ENCODE measurements around the gene PC.

The PC gene

DNA sequence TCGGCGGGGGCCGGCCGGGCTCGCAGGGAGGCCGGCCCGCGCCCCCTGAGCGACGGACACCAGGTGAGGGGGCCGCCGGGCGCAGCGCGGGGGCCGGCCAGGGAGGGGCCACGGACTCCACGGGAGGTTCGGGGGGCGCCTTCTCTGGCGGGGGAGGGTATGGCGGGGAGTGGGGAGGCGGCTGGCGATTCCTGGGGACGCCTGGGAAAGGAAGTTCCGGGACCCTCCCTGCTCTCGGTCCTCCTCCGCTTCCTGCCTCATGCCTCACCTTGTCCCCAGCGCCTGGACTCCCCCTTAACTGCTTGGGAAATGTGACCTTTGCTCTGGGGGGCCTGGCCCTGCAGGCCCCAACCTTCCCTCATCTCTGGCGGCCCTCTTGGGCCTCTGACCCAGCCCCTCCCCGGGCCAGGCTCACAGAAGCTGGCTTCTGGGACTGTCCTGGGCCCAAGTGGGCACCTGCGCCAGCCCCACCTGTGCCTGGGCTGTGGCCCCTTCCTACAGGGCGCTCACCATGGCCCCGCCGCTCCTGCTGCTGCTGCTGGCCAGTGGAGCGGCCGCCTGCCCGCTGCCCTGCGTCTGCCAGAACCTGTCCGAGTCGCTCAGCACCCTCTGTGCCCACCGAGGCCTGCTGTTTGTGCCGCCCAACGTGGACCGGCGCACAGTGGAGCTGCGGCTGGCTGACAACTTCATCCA, 100.8 kb downstream of the PC start:
- no peak for DNase-seq (ENCODE audit: low read depth in 2 of 2, low spot score in 1 of 2)

DNA sequence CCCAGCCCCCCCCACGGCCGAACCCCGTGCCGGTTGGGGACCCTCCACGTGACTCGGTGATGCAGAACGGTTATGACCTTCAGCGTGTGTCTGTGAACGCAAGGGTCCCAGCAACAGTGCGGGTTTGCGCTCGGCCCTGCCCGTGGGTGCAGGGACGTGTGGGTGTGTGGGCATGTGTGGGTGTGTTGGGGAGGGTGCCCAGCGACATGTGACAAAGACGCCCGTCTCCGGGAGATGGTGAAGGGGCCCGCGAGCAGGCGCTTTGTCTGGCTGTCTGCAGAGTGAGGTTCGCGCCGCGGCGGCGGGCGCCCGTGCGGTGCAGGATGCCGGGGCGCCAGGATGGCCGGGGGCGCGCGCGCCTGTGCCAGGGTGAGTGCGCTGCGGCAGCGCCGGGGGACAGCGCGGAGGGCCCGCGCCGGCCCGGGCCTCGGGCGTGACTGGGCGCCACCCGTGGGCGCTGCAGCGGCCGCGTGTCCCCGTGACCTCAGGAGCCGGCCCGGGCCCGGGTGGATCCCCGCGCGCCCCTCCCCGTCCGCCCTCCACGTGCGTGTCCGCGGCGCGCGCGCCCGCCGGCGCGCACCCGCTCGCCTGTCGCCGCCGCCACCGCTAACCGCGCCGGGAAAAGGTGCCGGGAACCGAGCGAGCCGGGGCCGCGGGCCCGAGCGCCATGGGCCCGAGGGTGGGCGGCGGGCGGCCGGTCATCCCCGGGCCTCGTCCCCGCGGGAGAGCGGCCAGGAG, 101.5 kb downstream of the PC start, which contains the start of gene LRFN4:
Gene LRFN4, plus strand, starts transcription at position 569 of the 738 bp plus-strand sequence. CDS start 681 bp downstream, outside the sequence.
- DNase-seq (ENCODE audit: low read depth in 2 of 2, low spot score in 1 of 2): peak; percentile 37 to 56

DNA sequence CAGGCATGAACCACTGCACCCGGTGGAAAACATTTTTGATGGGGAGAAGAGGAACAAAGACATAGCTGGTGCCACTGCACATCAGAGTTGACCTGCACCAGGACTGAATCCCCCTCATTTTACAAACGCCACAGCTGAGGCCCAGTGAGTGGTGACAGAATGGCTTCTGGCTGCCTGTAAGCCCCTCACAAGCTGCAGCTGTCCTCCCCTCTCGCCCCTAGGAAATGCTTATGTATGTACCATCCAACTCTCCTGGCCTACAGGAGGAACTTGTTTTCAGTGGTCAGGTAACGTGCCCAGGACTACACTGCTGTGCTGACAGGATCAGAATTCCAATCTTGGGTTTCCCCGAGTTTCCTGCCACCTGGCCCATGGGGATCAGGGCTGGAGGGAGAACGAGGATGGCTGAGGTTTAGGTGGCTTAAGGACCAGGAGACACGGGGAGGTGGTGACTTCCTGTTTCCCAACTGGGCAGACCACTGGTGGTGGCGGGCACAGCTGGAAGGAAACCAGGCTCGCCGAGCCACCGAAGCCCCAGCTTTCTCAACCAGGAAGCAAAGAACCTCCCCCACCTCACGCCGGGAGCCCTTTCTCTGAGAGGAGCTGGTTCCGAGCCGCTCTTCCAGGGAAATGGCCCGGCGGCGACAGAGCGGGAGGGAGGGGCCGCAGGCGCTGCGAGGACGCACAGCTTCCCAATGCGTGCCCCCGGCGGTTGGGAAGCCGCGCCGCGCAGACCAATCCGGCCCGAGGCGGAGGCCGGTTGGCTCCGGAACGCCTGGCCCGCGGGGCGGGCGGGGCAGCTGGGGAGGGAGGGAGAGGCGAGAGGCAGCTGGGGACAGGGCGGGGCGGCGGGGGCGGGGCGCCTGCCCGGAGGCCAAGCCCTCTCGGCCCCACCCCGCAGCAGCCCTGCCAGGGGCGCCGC, 102.3 kb downstream of the PC start:
- DNase-seq (ENCODE audit: low read depth in 2 of 2, low spot score in 1 of 2): no peak

DNA sequence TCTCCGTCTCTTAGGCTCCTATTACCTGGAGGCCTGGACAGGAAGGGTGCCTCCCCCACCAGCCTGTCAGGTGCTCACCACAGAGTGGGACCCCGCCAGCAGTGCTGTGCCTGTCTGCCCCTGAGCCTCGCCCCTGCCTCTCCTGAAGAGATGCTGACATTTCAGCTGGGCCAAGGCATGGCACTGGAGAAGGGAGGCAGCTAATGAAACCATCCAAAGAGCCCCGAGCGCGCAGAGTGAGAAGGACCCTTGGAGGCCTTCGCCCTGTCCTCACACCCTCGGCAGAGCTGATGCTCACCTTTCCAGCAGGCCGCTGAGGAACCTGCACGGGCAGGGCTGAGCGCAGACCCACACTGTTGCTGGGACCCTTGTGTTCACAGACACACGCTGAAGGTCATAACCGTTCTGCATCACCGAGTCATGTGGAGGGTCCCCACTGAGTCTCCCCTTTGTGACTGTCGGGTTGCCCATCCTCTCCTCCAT, 103.4 kb downstream of the PC start:
- no peak for DNase-seq (ENCODE audit: low read depth in 2 of 2, low spot score in 1 of 2)

DNA sequence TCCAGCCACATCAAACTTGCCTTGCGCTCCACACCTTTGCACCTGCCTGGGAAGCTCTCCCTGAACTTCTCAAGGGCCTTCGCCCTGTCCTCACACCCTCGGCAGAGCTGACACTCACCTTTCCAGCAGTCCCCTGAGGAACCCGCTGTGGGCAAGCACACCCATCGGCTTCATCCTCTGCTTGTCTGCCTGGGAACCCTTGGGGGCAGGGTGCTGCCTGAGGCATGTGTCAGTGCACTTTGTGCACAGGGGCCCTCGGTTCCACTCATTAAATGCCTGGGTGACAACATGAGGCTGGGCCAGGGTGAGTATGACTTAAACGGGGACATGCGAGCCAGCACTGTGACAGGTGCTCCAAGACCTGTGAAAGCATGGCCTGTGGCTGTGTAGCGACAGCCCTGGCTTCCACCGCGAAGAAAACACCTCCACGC, 103.9 kb downstream of the PC start:
- no peak for DNase-seq (ENCODE audit: low read depth in 2 of 2, low spot score in 1 of 2)

DNA sequence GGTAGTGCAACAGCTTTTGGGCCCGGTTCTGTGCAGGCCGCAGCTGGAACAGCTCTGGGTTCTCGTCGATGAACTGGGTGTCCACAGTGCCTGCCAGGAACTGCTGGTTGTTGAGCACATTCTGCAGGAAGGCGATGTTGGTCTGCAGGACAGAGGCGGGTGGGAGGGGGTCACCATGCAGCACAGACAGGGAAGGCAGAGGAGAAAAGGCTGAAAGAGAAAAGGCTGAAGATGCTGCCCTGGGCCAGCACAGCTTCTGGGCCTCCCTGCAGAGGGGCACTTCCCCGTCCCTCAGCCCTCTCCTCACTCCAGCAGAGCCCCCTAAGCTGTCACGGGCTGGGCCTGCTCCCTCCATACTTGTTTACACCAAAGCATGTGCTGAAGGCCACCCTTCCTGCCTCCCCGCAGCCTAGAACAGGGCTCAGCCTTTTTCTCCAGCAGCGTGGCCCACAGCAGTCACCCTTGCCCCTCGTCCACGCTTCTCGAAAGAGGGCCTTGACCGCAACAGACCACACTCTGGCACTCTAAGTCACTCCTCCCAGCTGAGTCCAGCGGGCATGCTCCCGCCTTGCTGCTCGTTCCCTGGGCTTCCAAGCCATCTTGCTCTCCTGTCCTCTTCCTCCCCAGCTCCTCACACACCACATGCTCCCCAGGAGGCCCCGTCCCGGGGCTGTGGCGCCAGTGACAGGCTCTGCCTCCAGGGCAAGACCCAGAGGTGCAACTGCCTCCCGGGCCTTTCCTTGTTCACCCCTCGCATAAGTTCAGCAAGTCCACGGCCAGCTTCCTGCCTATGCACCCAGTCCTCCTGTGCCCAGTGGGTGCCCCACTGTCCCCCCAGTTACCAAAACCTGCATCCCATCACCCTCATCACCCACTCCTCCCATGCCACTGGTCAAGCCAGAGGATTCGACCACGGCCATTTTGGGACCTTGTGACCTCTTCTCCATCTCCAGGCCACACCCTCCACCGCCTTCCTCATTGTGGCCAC, 104.6 kb downstream of the PC start:
- no peak for DNase-seq (ENCODE audit: low read depth in 2 of 2, low spot score in 1 of 2)

DNA sequence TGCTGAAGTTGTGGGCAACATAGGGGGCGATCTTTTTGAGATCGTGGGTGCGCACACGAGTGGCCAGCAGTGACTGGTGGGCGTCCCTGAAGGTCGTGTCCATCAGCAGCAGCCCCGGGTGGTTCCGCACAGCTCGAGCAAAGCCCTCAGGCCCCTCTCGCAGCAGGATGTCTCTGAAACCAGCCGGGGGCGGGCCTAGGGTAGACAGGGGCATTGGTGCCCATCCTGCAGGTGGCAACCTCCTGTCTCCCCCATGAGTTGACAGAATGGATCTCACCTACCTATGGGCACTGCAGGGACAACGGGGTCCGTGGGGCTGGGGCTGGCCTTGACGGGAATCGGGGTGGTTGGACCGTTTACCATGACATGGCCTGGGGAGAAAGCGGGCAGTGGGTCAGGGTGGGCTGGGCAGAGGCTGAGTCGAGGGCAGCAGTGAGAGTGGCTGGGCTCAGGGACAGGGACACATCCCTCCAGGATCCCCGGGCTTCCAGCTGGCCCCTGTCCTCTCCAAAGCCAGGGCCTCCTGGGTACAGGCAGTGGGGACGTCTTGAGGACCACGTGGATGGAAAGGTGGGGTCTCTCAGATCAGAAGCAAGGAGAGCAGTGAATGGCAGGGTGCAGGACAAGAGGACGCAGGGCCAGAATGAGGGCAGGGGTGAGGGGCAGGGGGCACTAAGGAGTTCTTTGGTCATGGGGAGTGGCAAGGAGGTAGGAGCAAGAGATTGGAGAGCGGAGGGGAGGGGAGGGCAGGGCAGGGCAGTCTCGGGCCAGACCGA, 105.5 kb downstream of the PC start:
- DNase-seq (ENCODE audit: low read depth in 2 of 2, low spot score in 1 of 2): no peak

DNA sequence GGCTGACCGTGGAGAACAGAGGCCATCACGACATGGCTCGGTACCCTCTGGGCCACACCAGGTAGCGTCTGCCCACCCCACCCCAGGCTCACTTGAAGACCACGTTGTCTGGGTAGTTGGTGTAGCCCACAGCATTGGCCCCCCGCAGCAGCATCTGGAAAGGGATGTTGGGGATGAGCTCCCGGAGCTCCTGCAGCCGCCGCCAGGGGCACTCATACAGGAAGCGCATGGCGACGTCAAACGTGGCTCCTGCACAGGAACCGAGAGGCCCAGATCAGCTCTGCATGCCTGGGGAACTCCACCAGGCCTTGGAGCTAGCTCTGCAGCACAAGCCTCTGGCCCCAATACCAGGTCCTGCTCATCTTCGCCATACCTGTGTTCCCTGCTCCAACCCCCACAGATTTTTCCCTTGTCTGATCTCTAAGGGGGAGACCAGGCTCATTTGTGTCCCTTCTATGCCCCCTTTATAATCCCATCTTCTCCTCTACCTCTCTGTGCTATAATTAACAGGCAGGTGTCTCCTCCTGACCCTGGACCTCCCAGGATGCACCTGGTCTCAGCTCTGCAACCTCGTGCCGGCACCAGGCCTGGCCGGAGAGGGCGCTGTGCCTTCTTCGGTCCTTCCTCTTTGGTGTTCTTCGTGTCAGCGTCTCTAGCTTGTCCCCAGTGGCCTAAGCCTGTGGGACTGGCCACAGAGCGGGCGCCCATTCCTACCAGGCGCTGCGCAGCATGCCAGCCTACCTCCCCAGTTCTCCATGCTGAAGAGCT, 106.3 kb downstream of the PC start:
- no peak for DNase-seq (ENCODE audit: low read depth in 2 of 2, low spot score in 1 of 2)

DNA sequence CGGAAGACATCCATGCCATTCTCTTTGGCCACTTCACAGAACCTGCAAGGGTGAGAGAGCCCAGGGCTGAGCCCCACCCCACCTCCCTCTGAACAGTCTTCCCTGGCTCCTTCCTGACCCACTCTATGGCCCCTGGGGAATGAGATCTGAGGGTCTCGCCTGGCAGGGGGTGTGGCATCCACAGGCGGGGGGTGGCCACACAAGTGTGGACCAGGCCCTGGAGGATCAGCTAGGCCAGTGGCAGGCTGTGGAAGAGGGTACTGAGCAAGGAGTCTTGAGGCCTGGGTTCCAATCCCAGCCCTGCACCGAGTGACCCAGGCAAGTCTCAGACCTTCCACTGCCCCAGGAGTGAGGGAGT, 107.0 kb downstream of the PC start:
- no peak for DNase-seq (ENCODE audit: low read depth in 2 of 2, low spot score in 1 of 2)

DNA sequence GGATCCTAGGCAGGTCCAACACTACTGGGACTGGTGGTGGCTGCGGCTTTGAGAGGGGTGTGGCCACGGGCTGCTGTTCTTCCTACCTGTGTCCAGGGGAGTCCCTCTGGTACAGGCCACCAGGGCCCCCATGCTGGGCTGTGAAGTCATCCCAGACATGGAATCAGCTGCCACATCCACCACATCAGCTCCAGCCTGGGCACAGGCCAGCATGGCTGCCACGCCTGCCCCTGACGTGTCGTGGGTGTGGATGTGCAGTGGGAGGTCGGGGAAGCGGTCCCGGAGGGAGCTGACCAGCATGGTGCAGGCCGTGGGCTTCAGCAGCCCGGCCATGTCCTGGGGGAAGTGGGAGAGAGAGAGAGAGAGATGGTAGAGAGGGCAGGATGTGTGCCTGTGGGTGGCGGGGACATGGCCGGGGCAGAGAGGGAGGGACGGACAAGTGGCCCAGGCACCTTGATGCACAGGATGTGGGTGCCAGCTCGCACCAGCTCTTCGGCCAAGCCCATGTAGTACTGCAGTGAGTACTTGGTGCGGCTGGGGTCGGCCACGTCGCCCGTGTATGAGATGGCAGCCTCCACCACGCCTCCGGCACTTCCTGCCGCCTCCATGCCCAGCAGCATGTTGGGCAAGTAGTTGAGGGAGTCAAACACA, 107.5 kb downstream of the PC start:
- DNase-seq (ENCODE audit: low read depth in 2 of 2, low spot score in 1 of 2): no peak

DNA sequence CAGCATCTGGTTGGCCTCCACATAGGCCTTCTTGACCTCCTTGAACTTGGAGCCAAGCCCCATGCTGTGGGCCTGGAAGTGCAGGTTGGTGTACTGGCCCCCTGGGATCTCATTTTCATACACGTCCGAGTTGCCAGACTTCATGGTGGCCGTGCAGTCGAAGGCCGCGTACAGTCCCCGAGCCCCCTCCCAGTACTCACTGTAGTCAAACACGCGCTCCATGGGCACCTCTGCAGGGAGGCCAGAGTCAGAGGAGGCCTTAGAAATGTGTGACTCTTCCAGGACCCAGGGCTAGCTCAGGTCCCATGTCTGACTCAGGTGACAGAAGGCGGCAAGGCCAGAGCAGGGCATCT, 108.0 kb downstream of the PC start:
- no peak for DNase-seq (ENCODE audit: low read depth in 2 of 2, low spot score in 1 of 2)

DNA sequence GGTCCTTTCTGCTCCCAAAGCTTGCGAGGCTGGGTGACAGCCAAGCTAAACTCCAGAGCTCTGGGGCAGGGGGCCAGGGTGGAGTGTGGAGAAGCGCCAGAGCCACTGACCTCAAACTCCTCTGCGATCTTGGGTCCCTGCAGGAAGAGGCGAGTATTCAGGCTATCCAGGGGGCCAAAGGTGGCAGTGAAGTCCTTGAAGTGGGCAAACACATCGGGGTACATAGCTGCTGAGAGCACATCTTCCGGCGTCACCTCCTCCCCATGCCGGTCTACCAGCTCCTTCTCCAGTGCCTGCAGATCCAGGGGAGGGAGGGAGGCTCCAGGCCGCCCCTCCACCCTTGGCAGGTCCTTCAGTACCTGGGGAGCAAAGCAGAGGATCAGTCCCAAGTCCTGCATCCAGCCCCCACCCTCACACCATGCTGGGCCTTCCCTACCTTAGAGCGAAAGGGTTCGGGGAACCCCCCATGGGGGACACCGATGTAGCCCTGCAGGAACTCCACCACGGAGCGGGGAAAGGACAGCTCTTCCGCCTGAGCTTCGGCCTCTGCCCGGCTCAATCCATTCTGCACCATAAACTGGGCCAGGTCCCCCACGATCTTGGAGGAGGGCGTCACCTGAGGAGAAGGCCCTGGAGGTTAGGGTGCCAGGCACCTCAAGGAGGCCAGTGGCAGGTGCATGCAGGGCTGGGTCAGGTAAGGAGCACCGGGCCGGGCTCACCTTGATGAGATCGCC, 108.5 kb downstream of the PC start:
- DNase-seq (ENCODE audit: low read depth in 2 of 2, low spot score in 1 of 2): no peak

DNA sequence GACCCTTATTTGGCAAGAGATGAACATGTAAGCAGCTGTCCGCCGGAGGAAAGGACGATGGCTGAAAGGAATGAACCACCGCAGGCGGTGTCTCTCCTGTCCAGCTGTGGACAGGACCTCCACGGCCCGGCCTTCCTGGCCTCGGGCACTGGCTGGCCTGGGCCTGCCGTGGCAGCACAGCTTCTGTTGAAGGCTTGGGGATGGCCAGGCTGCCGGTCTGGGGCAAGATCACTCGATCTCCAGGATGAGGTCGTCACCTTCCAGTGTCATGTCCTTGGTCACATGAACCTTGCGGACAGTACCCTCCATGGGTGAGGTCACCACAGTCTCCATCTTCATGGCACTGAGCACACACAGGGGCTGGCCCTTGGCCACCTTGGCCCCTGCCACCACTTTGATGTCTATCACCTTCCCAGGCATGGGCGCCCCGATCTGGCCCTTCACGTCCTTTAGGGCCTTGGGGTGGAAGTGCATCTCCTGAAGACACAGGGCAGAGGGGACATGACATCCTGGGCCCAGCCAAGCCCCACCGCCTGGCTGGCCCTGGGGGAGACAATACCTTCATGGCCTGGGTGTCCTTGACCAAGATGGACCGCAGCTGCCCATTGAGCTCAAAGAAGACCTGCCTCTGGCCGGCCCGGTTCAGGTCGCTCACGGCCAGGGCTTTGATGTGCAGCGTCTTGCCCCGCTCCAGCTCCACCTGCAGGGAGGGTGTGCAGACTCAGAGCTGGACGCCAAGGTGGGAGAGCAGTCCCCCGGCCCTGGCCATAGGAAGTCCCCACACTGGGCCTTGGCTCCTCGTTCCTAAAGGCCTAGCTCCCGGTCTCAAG, 109.3 kb downstream of the PC start:
- no peak for DNase-seq (ENCODE audit: low read depth in 2 of 2, low spot score in 1 of 2)

DNA sequence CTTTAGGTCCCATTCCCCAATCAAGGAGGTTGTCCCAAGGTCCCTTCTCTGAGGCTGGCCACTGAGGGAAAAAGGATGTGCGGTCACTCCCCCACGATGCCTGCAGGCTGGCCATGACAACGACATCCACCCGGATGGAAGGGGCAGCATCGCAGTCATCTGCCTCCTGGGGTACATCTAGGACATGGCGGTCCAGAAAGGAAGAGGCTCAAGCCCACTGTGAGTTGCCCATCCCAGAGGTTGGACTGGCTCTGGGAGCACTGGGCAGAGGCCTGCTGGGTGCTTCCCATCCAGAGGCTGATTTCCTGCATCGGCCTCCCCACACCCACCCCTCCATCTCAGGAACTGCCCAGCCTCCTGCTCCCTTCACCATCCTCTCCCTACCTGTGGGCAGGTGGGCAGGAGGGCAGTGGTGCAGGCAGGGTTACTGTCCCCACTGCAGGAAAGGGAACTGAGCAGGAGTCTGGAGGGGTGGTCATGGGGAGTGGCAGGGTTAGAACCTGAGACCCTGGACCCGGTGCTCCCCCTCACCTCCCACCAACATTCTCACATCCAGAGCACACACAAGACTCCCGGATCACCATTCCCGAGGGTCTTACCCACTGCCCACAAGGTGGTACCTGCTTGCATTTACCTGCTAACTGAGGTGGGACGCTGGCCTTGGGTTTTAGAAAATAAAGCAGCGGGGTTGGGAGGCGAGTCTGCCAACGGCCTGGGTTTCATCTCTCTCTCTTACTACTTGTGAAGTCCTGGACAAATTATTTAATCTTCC, 110.5 kb downstream of the PC start:
- no peak for DNase-seq (ENCODE audit: low read depth in 2 of 2, low spot score in 1 of 2)

DNA sequence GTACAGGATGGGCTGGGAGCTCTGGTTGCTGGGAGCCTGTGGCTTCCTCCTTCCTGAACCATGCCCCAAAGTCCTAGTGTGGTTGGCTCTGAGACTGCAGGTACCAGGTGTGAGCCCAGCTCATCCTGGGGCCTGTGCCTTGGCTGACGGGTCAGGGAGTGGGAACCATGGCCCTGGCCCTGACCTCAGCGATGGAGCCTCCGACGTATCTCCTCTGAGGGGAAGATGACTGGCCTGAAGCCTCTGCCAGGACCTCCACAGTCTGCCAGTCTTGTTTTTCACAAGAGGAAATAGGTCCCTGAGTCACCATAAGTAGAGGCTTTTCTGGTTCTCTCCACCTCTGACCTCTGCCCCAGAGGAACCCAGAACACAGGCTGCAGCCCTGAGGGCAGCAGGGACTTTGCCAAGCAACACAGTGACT, 111.5 kb downstream of the PC start:
- DNase-seq (ENCODE audit: low read depth in 2 of 2, low spot score in 1 of 2): no peak

DNA sequence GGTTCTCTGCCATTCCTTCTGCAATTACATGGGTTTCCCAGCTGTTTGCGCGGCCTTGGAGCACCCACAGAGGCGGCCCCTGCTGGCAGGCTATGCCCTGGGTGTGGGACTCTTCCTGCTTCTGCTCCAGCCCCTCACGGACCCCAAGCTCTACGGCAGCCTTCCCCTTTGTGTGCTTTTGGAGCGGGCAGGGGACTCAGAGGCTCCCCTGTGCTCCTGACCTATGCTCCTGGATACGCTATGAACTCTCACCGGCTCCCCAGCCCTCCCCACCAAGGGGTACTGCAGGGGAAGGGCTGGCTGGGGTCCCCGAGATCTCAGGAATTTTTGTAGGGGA, 112.3 kb downstream of the PC start:
- DNase-seq (ENCODE audit: low read depth in 2 of 2, low spot score in 1 of 2): no peak
